ENCODE results near the gene MUC12. TPM values are rescaled to one million over a fixed set of nuclear protein-coding genes. Genes with fewer than 3 reads are reported as not detected.
"Not testable (repeated sequence)": the region's sequence is repeated elsewhere in the genome, so short reads cannot be mapped to it uniquely, and the experiment has no call there.

Gene MUC12
- total RNA-seq, 1 donor from 2014 or later, result 0.41 TPM

GRCh38 chr7:101041283-101041682, 71.9 kb downstream of the MUC12 start:
- FAIRE-seq; DNase-seq (ENCODE audit: low spot score in 2 of 2): not testable (repeated sequence)

- DNase-seq (ENCODE audit: low spot score in 2 of 2), result peak; percentile 39 to 43
- FAIRE-seq, result no peak
These were observed 89.0 kb downstream of the MUC12 start for GRCh38 chr7:101058355-101058754.

GRCh38 chr7:101059620-101059942, 90.2 kb downstream of the MUC12 start:
- no peak for DNase-seq (ENCODE audit: low spot score in 2 of 2)
- no peak for FAIRE-seq

- DNase-seq (ENCODE audit: low spot score in 2 of 2) (no peak), FAIRE-seq (no peak)
These were observed 91.6 kb downstream of the MUC12 start for GRCh38 chr7:101060992-101061391.

DNA sequence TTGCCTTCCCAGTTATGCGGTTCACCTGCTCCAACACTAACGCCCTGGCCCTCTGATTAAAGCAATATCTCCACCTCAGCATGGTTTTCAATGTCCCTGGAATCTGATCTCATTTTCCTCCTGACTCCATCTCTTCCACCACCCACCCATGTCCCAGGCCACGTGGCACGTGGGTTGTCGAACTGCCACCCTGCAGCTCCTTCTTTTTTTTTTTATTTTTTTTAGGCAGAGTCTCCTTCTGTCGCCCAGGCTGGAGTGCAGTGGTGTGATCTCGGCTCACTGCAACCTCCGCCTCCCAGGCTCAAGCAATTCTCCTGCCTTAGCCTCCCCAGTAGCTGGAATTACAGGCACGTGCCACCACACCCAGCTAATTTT, 94.8 kb downstream of the MUC12 start:
- DNase-seq (ENCODE audit: low spot score in 2 of 2), result not testable (repeated sequence)

DNA sequence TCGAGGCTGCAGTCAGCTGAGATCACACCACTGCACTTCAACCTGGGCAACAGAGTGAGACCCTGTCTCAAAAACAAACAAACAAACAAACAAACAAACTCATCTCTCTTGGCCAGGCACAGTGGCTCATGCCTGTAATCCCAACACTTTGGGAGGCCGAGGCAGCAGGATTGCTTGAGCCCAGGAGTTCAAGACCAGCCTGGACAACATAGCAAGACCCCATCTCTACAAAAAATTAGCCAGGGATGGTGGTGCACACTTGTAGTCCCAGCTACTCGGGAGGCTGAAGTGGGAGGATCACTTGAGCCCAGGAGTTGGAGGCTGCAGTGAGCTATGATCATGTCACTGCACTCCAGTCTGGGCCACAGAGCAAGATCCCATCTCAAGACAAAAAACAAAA, 95.8 kb downstream of the MUC12 start:
- not testable (repeated sequence) for DNase-seq (ENCODE audit: low spot score in 2 of 2); FAIRE-seq

More for the DNA sequence above, 94.8 kb downstream of the MUC12 start:
- not testable (repeated sequence) for FAIRE-seq

GRCh38 chr7:101066141-101066832, 96.9 kb downstream of the MUC12 start:
- no peak for FAIRE-seq
- no peak for DNase-seq (ENCODE audit: low spot score in 2 of 2)

- DNase-seq (ENCODE audit: low spot score in 2 of 2), result no peak
- no peak for FAIRE-seq
These were observed 97.4 kb downstream of the MUC12 start for GRCh38 chr7:101066833-101067177.

DNA sequence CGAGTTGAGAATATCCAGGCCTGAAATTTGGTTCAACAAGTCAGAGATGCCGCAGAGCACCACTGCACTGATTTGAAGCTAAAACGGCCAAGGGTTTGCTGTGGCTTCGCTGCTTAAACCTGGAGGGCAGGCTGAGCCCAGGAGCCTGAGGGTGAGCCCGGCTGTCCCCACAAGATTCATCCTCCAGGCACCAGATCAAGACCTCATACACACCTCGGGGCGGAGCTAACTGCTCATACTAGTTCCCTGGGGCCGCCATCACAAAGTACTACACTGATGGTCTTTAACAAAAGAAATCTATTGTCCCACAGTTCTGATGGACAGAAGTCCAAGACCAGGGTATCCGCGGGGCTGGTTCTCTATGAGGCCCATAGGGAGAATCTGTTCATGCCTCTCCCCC, 99.0 kb downstream of the MUC12 start:
- no peak for FAIRE-seq
- no peak for DNase-seq (ENCODE audit: low spot score in 2 of 2)

Small RNAs within 50 kb of the gene (small RNA-seq; reads per million reads assigned to genes)
- gene RPS29P15, result not detected

Other genes with a start within 250 kb of the MUC12 start
- not detected for gene EPO, start 249.1 kb upstream of the MUC12 start, total RNA-seq
- not detected for gene ZAN, start 236.0 kb upstream of the MUC12 start, total RNA-seq
- gene EPHB4, start 142.0 kb upstream of the MUC12 start, total RNA-seq, result 7.7 TPM
- 18.3 TPM for gene SLC12A9, start 116.9 kb upstream of the MUC12 start, total RNA-seq
- 4.1 TPM for gene TRIP6, start 102.2 kb upstream of the MUC12 start, total RNA-seq
- gene SRRT, start 94.5 kb upstream of the MUC12 start, total RNA-seq, result 23.2 TPM
- gene UFSP1, start 79.8 kb upstream of the MUC12 start, total RNA-seq, result 3.7 TPM
- 11.0 TPM for gene ACHE, start 73.7 kb upstream of the MUC12 start, total RNA-seq
- gene MUC3A, start 20.0 kb upstream of the MUC12 start, total RNA-seq, result under 0.01 TPM
- not detected for gene MUC17, start 50.5 kb downstream of the MUC12 start, total RNA-seq
- gene TRIM56, start 115.9 kb downstream of the MUC12 start, total RNA-seq, result 0.82 TPM
- under 0.01 TPM for gene SERPINE1, start 157.5 kb downstream of the MUC12 start, total RNA-seq
- gene AP1S1, start 184.9 kb downstream of the MUC12 start, total RNA-seq, result 139 TPM
- 7.7 TPM for gene VGF, start 196.0 kb downstream of the MUC12 start, total RNA-seq
- gene NAT16, start 210.7 kb downstream of the MUC12 start, total RNA-seq, result 0.82 TPM
- gene MOGAT3, start 231.5 kb downstream of the MUC12 start, total RNA-seq, result not detected
- gene PLOD3, start 248.0 kb downstream of the MUC12 start, total RNA-seq, result 8.2 TPM
- 46.1 TPM for gene ZNHIT1, start 248.6 kb downstream of the MUC12 start, total RNA-seq